Prostate gland (tissue), 2 donors: ENCODE measurements around the gene HDLBP. TPM values are rescaled to one million over a fixed set of nuclear protein-coding genes. Genes with fewer than 3 reads are reported as not detected.

Experiments
- DNase-seq: peaks from one replicate; pipeline ENCODE4 v3.0.0-alpha.2; 2019; ENCODE audit warnings: low spot score
- H3K27ac ChIP-seq, 2 donors: fragments of 200-600 bp; sonication (generic); 2 replicates each; pipeline ENCODE4 v1.5.1; 2017 to 2019
- H3K27me3 ChIP-seq: fragments of 200-600 bp; sonication (generic); replicated peaks from 2 replicates; pipeline ENCODE4 v1.5.1; 2019; ENCODE audit not compliant: insufficient read depth
- H3K36me3 ChIP-seq, 2 donors: fragments of 200-600 bp; sonication (generic); 1 replicate in 1 of 2; 2 replicates in 1 of 2; pipeline versions ENCODE4 v1.5.1 to v1.8.1; 2017 to 2019
- H3K4me1 ChIP-seq: fragments of 200-600 bp; sonication (generic); replicated peaks from 2 replicates; pipeline ENCODE4 v1.5.1; 2019
- H3K4me3 ChIP-seq, 2 donors: fragments of 200-600 bp; sonication (generic); 2 replicates each; pipeline ENCODE4 v1.5.1; 2017 to 2019
- H3K9me3 ChIP-seq: fragments of 200-600 bp; sonication (generic); 2 replicates; pipeline ENCODE4 v1.5.1; 2017
- POLR2A ChIP-seq: fragments of 450-650 bp; IDR thresholded peaks from one replicate; pipeline ENCODE4 v1.6.1; 2016; ENCODE audit warnings: antibody characterized with exemption, mild to moderate bottlenecking
- POLR2AphosphoS5 ChIP-seq: sonication (generic); formaldehyde crosslinking; IDR thresholded peaks from one replicate; pipeline ENCODE4 v1.6.1; 2017; ENCODE audit warnings: antibody characterized with exemption
- WGBS: methylation state at CpG from one replicate; pipeline ENCODE4 v1.1.5; 2018; 5-methylcytosine and 5-hydroxymethylcytosine counted together
- intact Hi-C: fragments of 100-400 bp; cut with DNase I; formaldehyde crosslinking; loops from one replicate; pipeline ENCODE4 v1.14.2; 2022
- total RNA-seq, 2 donors: library from RNA; depleted of rRNA; stranded (reverse); fragments of >200 nt; gene quantifications; one replicate each; pipeline ENCODE4 v1.1.0, GENCODE V29; 2016
- TF ChIP-seq, protein P1 (sequence below), 4 experiments: fragments of 200-600 bp in 2 of 4; fragments of 450-650 bp in 2 of 4; sonication (generic) in 2 of 4; IDR thresholded peaks; 1 replicate in 3 of 4; 2 replicates in 1 of 4; pipeline ENCODE4 v1.5.1; 2016 to 2019; ENCODE audit warnings: antibody characterized with exemption in 4 of 4, mild to moderate bottlenecking in 2 of 4, moderate library complexity in 2 of 4

The HDLBP gene
- total RNA-seq, 2 donors from 2014 or later, result 529 to 612 TPM

DNA sequence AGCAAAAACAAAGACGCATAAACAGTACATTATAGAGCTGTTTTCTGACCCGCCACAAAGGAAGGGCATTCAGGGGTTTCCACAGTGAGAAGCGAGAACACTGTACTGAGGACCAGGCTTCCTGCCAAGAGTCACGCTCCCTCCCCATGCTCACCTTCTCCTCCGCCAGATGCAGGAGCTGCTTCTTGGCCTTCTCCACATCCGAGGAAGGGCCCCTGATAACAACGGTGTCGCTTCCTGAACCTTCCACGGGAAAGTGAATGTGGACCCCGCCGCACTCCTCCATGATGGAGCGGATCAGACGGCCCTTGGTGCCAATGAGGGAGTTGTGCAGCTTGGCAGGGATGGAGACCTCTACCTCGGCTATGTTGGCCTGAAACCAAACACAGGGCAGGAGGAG, 73.2 kb downstream of the HDLBP start:
- WGBS, result 81% methylated on average over 14 of the region's 14 CpGs
- DNase-seq, result no peak
- H3K9me3 ChIP-seq, result no peaks in the 10 kb centered on the region
- H3K27me3 ChIP-seq, result no peaks in the 10 kb centered on the region
- intact Hi-C loops, result no loop called here
- TF ChIP-seq POLR2A (no peak), POLR2AphosphoS5 (no peak)
- TF ChIP-seq, protein P1, sequence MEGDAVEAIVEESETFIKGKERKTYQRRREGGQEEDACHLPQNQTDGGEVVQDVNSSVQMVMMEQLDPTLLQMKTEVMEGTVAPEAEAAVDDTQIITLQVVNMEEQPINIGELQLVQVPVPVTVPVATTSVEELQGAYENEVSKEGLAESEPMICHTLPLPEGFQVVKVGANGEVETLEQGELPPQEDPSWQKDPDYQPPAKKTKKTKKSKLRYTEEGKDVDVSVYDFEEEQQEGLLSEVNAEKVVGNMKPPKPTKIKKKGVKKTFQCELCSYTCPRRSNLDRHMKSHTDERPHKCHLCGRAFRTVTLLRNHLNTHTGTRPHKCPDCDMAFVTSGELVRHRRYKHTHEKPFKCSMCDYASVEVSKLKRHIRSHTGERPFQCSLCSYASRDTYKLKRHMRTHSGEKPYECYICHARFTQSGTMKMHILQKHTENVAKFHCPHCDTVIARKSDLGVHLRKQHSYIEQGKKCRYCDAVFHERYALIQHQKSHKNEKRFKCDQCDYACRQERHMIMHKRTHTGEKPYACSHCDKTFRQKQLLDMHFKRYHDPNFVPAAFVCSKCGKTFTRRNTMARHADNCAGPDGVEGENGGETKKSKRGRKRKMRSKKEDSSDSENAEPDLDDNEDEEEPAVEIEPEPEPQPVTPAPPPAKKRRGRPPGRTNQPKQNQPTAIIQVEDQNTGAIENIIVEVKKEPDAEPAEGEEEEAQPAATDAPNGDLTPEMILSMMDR (IDR thresholded peaks at IDR 0.05), result no peak
- no peaks in the 10 kb centered on the region for H3K4me1 ChIP-seq
- no peak overlapping the region for H3K27ac ChIP-seq
- peaks cover 56% of the 10 kb centered on the region in 2 donors for H3K36me3 ChIP-seq
- no peak overlapping the region for H3K4me3 ChIP-seq

GRCh38 chr2:241241669-241242068, 73.8 kb downstream of the HDLBP start:
- no peak overlapping the region for H3K4me3 ChIP-seq
- no peak for DNase-seq
- H3K9me3 ChIP-seq, result no peaks in the 10 kb centered on the region
- no peaks in the 10 kb centered on the region for H3K27me3 ChIP-seq
- no peak for TF ChIP-seq POLR2AphosphoS5
- TF ChIP-seq POLR2A, result no peak
- TF ChIP-seq, protein P1 (IDR thresholded peaks at IDR 0.05), result no peak
- WGBS, result 88% methylated on average over 4 of the region's 4 CpGs
- no peak overlapping the region for H3K27ac ChIP-seq
- intact Hi-C loops, result no loop called here
- no peaks in the 10 kb centered on the region for H3K4me1 ChIP-seq
- peaks cover 51 to 55% of the 10 kb centered on the region in 2 donors for H3K36me3 ChIP-seq

DNA sequence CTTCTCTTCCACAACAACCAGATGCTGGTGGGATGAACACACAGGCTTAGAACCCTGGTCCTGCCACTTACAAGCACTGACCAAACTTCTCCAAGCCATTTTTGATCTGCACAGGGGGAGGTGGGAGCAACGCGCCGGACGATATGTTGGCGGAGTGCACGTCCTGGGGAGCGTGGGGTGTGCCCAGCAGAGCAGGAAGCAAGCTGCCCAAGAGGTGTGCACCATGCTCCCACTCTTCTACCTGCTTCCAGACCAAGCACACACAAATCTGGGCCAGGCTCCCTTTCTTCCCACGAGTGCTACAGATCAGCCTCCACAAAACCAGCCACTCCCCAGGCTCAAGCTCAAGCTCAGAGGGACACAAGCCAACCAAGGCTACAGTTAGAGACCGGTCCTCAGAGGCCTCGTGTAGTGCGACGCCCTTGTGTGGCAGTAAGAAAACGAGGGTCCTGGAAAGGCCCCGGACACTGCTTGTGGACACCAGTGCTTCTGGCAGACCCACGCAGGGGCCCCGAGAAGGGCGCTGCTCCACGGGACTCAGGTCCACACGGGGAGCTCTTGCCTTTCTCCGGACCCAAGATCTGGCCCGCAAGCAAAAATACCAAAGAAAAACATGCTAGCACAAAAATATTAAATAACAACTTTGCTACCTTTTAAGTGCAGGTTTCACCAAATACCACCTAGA, 75.0 kb downstream of the HDLBP start:
- WGBS, result 92% methylated on average over 21 of the region's 21 CpGs
- no peak for DNase-seq
- no peaks in the 10 kb centered on the region for H3K9me3 ChIP-seq
- H3K27me3 ChIP-seq, result no peaks in the 10 kb centered on the region
- no peaks in the 10 kb centered on the region for H3K4me1 ChIP-seq
- no peak overlapping the region for H3K27ac ChIP-seq
- no peak overlapping the region for H3K4me3 ChIP-seq
- TF ChIP-seq POLR2A, result no peak
- no peak for TF ChIP-seq POLR2AphosphoS5
- TF ChIP-seq, protein P1 (IDR thresholded peaks at IDR 0.05), result no peak
- intact Hi-C loops, result no loop called here
- H3K36me3 ChIP-seq, result peaks cover 56 to 57% of the 10 kb centered on the region in 2 donors

- H3K27me3 ChIP-seq, result no peaks in the 10 kb centered on the region
- intact Hi-C loops, result no loop called here
- no peak for DNase-seq
- 94% methylated on average over 28 of the region's 28 CpGs for WGBS
- H3K36me3 ChIP-seq, result peaks cover 62% of the 10 kb centered on the region in 2 donors
- H3K9me3 ChIP-seq, result no peaks in the 10 kb centered on the region
- TF ChIP-seq POLR2A, result no peak
- TF ChIP-seq POLR2AphosphoS5, result no peak
- TF ChIP-seq, protein P1 (IDR thresholded peaks at IDR 0.05), result no peak
- H3K4me1 ChIP-seq, result no peaks in the 10 kb centered on the region
- no peak overlapping the region for H3K27ac ChIP-seq
- no peak overlapping the region for H3K4me3 ChIP-seq
These were observed 75.8 kb downstream of the HDLBP start for GRCh38 chr2:241239552-241240202.
